Measurements from ENCODE around the gene TRIM32.

DNA sequence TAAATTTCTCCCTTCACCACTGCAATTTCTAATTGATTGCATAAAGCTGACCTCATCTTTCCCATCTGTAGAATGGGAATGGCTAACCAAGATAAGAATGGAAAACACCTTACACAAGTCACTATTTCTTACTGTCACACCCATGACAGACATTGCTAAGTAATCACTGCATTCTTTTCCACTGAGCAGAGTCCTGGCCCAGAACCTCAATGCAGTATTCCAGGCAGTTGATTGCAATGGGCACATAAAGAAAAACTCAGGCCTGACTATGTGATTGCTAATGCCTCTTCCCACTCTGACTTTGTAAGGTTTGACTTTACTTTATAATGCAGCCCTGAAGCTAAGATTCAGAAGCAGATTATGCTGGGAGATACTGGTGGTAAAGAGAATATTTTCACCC lies 29.3 kb downstream of the TRIM32 start:
- TF ChIP-seq EZH2 (IDR thresholded peaks at IDR 0.05; ENCODE audit: low read length, unreplicated experiment): no peak
- TF ChIP-seq, protein P1, sequence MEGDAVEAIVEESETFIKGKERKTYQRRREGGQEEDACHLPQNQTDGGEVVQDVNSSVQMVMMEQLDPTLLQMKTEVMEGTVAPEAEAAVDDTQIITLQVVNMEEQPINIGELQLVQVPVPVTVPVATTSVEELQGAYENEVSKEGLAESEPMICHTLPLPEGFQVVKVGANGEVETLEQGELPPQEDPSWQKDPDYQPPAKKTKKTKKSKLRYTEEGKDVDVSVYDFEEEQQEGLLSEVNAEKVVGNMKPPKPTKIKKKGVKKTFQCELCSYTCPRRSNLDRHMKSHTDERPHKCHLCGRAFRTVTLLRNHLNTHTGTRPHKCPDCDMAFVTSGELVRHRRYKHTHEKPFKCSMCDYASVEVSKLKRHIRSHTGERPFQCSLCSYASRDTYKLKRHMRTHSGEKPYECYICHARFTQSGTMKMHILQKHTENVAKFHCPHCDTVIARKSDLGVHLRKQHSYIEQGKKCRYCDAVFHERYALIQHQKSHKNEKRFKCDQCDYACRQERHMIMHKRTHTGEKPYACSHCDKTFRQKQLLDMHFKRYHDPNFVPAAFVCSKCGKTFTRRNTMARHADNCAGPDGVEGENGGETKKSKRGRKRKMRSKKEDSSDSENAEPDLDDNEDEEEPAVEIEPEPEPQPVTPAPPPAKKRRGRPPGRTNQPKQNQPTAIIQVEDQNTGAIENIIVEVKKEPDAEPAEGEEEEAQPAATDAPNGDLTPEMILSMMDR (conservative IDR thresholded peaks at IDR 0.05; ENCODE audit: low read depth, low read length): no peak

Measured in PC-3 (cell line).